Neural cell (in vitro differentiated cells): ENCODE results near the gene ICA1. TPM values are rescaled to one million over a fixed set of nuclear protein-coding genes. Genes with fewer than 3 reads are reported as not detected.

Experiments used
- H2AFZ ChIP-seq: fragments of 200-600, 300-800 bp; sonication (generic), shearing (Covaris generic); 2 replicates; pipeline ENCODE4 v1.6.0; 2014; ENCODE audit warnings: low read depth, mild to moderate bottlenecking, antibody characterized with exemption, low read length, moderate library complexity
- H3F3A ChIP-seq: fragments of 200-600 bp; shearing (Covaris generic); 2 replicates; pipeline ENCODE4 v1.6.1; 2016; ENCODE audit warnings: mild to moderate bottlenecking, moderate library complexity, mixed read lengths, antibody characterized with exemption, low read length; ENCODE audit not compliant: insufficient read depth, poor library complexity, severe bottlenecking
- H3K27ac ChIP-seq: fragments of 200-600, 300-800 bp; sonication (generic), shearing (Covaris generic); 2 replicates; pipeline ENCODE4 v1.5.1; 2014; ENCODE audit warnings: mild to moderate bottlenecking, low read length, moderate library complexity
- H3K27me3 ChIP-seq: fragments of 300-800, 200-600 bp; sonication (generic), shearing (Covaris generic); 2 replicates; pipeline ENCODE4 v1.6.0; 2014; ENCODE audit warnings: mild to moderate bottlenecking, low read depth, low read length, moderate library complexity; ENCODE audit not compliant: insufficient read depth
- H3K36me3 ChIP-seq: fragments of 300-800, 200-600 bp; sonication (generic), shearing (Covaris generic); 2 replicates; pipeline ENCODE4 v1.5.1; 2014; ENCODE audit warnings: mild to moderate bottlenecking, antibody characterized with exemption, low read length, moderate library complexity; ENCODE audit not compliant: insufficient read depth
- H3K4me2 ChIP-seq: fragments of 300-800, 200-600 bp; sonication (generic), shearing (Covaris generic); 2 replicates; pipeline ENCODE4 v1.6.0; 2014; ENCODE audit warnings: mild to moderate bottlenecking, low read length
- H3K4me3 ChIP-seq: fragments of 300-800, 200-600 bp; sonication (generic), shearing (Covaris generic); 2 replicates; pipeline ENCODE4 v1.5.1; 2014; ENCODE audit warnings: mild to moderate bottlenecking, low read length, moderate library complexity
- H3K79me2 ChIP-seq: fragments of 200-600 bp; shearing (Covaris generic); replicated peaks from 2 replicates; pipeline ENCODE4 v1.6.0; 2014; ENCODE audit warnings: mild to moderate bottlenecking, low read length, moderate library complexity; ENCODE audit not compliant: insufficient read depth
- H3K9ac ChIP-seq: fragments of 300-800, 200-600 bp; sonication (generic), shearing (Covaris generic); 2 replicates; pipeline ENCODE4 v1.6.1; 2016; ENCODE audit warnings: mild to moderate bottlenecking, low read length, mixed read lengths
- H3K9me2 ChIP-seq: fragments of 200-600 bp; shearing (Covaris generic); 2 replicates; pipeline ENCODE4 v1.6.1; 2016; ENCODE audit warnings: mild to moderate bottlenecking, low read length, mixed read lengths; ENCODE audit not compliant: insufficient read depth
- H3K9me3 ChIP-seq: fragments of 200-600, 300-800 bp; sonication (generic), shearing (Covaris generic); 2 replicates; pipeline ENCODE4 v1.6.1; 2016; ENCODE audit warnings: mild to moderate bottlenecking, mixed run types, low read length, moderate library complexity, mixed read lengths
- H4K20me1 ChIP-seq: fragments of 200-600 bp; shearing (Covaris generic); 2 replicates; pipeline ENCODE4 v1.6.1; 2016; ENCODE audit warnings: mild to moderate bottlenecking, mixed run types; ENCODE audit not compliant: insufficient read depth
- EP300 ChIP-seq: fragments of 450-650 bp; conservative IDR thresholded peaks from 2 replicates; pipeline ENCODE4 v1.6.1; 2014; ENCODE audit warnings: antibody characterized with exemption, mild to moderate bottlenecking, moderate library complexity; ENCODE audit not compliant: poor library complexity, severe bottlenecking
- EZH2 ChIP-seq: fragments of 200-600, 300-800 bp; shearing (Covaris generic), sonication (generic); IDR thresholded peaks from 2 replicates; pipeline ENCODE4 v1.6.1; 2014; ENCODE audit warnings: antibody characterized with exemption, low read length, borderline replicate concordance, mild to moderate bottlenecking; ENCODE audit not compliant: insufficient read depth, poor library complexity, severe bottlenecking
- MXI1 ChIP-seq: fragments of 450-650 bp; conservative IDR thresholded peaks from 2 replicates; pipeline ENCODE4 v1.6.1; 2014; ENCODE audit warnings: antibody characterized with exemption, mild to moderate bottlenecking; ENCODE audit not compliant: poor library complexity, severe bottlenecking
- POLR2AphosphoS5 ChIP-seq: IDR thresholded peaks from 2 replicates; pipeline ENCODE4 v1.6.1; 2012
- RAD21 ChIP-seq: fragments of 450-650 bp; conservative IDR thresholded peaks from 2 replicates; pipeline ENCODE4 v1.6.1; 2014; ENCODE audit warnings: antibody characterized with exemption, mild to moderate bottlenecking, moderate library complexity
- SMC3 ChIP-seq: fragments of 450-650 bp; conservative IDR thresholded peaks from 2 replicates; pipeline ENCODE4 v1.6.1; 2014; ENCODE audit warnings: antibody characterized with exemption, mild to moderate bottlenecking, moderate library complexity; ENCODE audit not compliant: poor library complexity
- TAF1 ChIP-seq: IDR thresholded peaks from 2 replicates; pipeline ENCODE4 v1.6.1; 2012; ENCODE audit warnings: low read depth
- polyA plus RNA-seq: library from polyadenylated mRNA; depleted of rRNA; stranded (reverse); fragments of >200 nt; gene quantifications from 2 replicates; pipeline ENCODE4 v1.2.3, GENCODE V29; 2014
- TF ChIP-seq, protein P1 (sequence below): IDR thresholded peaks from 2 replicates; pipeline ENCODE4 v1.6.1; 2012; ENCODE audit warnings: borderline replicate concordance
- TF ChIP-seq, protein P2 (sequence below): fragments of 450-650 bp; IDR thresholded peaks from 2 replicates; pipeline ENCODE4 v1.5.1; 2014; ENCODE audit warnings: antibody characterized with exemption, mild to moderate bottlenecking, moderate library complexity; ENCODE audit not compliant: poor library complexity, severe bottlenecking

The ICA1 gene
- polyA plus RNA-seq, 1 donor from 2014 or later, result 18.6 TPM

DNA sequence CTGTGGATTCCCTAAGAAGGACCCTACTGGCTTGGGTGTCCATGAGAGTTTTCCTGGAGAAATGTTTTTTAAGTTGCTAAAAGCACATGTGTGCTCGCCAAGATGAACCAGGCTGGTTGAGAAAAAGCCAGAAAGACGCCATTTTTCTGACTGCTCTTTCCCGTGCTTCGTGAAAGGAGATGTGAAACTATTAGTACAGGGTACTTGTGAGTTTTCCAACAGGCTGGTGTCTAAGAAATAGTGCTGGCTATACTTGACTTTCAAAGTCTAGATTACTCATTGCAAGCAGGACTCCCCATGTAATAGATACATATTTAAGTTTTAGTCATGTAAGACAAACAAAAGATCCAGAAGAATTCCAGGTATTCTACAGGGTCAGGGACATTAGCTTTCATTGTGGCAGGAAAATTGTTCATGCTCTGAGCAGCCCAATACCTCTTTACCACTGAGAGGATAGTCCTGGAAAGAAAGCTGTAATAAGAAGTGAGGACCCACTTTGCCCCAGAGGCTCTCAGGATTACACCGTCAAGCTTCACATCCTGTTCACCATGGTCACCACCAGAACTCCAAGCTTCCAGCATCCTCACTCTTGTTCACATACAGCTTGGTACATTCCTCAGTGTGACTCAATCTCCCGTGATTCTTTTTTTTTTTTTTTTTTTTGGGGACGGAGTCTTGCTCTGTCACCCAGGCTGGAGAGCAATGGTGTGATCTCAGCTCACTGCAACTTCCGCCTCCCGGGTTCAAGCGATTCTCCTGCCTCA lies 43.8 kb upstream of the ICA1 start:
- peaks cover 3% of the 10 kb centered on the region for H3K9me3 ChIP-seq
- H4K20me1 ChIP-seq, result no peaks in the 10 kb centered on the region
- no peaks in the 10 kb centered on the region for H3K36me3 ChIP-seq
- TF ChIP-seq, protein P1, sequence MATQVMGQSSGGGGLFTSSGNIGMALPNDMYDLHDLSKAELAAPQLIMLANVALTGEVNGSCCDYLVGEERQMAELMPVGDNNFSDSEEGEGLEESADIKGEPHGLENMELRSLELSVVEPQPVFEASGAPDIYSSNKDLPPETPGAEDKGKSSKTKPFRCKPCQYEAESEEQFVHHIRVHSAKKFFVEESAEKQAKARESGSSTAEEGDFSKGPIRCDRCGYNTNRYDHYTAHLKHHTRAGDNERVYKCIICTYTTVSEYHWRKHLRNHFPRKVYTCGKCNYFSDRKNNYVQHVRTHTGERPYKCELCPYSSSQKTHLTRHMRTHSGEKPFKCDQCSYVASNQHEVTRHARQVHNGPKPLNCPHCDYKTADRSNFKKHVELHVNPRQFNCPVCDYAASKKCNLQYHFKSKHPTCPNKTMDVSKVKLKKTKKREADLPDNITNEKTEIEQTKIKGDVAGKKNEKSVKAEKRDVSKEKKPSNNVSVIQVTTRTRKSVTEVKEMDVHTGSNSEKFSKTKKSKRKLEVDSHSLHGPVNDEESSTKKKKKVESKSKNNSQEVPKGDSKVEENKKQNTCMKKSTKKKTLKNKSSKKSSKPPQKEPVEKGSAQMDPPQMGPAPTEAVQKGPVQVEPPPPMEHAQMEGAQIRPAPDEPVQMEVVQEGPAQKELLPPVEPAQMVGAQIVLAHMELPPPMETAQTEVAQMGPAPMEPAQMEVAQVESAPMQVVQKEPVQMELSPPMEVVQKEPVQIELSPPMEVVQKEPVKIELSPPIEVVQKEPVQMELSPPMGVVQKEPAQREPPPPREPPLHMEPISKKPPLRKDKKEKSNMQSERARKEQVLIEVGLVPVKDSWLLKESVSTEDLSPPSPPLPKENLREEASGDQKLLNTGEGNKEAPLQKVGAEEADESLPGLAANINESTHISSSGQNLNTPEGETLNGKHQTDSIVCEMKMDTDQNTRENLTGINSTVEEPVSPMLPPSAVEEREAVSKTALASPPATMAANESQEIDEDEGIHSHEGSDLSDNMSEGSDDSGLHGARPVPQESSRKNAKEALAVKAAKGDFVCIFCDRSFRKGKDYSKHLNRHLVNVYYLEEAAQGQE, result no peak
- TF ChIP-seq MXI1, result no peak
- H3K27me3 ChIP-seq, result no peaks in the 10 kb centered on the region
- H3K9ac ChIP-seq, result no peak overlapping the region
- no peak overlapping the region for H3K27ac ChIP-seq
- no peaks in the 10 kb centered on the region for H3K9me2 ChIP-seq
- H2AFZ ChIP-seq, result no peak overlapping the region
- no peak overlapping the region for H3K4me2 ChIP-seq
- H3F3A ChIP-seq, result no peaks in the 10 kb centered on the region
- no peak overlapping the region for H3K4me3 ChIP-seq
- H3K79me2 ChIP-seq, result no peaks in the 10 kb centered on the region

DNA sequence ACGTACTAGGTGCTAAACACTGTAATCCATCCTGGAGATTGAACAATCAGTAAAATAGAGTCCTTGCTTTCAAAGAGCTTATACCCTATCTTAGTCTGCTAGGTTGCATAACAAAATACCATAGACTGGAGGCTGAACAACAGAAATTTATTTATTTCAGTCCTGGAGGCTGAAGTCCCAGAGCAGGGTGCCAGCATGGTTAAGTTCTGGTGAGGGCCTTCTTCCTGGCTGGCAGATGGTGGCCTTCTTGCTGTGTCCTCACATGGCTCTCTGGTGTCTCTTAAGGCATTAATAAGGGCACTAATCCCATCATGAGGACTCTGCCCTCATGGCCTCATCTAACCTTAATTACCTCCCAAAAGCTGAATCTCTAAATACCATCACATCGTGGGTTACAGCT lies 43.1 kb upstream of the ICA1 start:
- Histone ChIP-seq H4K20me1 (no peaks in the 10 kb centered on the region), H3K36me3 (no peaks in the 10 kb centered on the region), H3K9me2 (no peaks in the 10 kb centered on the region), H3F3A (no peaks in the 10 kb centered on the region), H3K4me2 (no peak overlapping the region), H2AFZ (no peak overlapping the region), H3K9ac (no peak overlapping the region), H3K4me3 (no peak overlapping the region), H3K27ac (no peak overlapping the region), H3K79me2 (no peaks in the 10 kb centered on the region), H3K27me3 (no peaks in the 10 kb centered on the region), H3K9me3 (peaks cover 3% of the 10 kb centered on the region)
- no peak for TF ChIP-seq RAD21
- no peak for TF ChIP-seq POLR2AphosphoS5
- no peak for TF ChIP-seq MXI1
- no peak for TF ChIP-seq EP300
- TF ChIP-seq, protein P1, result no peak
- no peak for TF ChIP-seq TAF1
- no peak for TF ChIP-seq EZH2
- TF ChIP-seq SMC3, result no peak
- TF ChIP-seq, protein P2, sequence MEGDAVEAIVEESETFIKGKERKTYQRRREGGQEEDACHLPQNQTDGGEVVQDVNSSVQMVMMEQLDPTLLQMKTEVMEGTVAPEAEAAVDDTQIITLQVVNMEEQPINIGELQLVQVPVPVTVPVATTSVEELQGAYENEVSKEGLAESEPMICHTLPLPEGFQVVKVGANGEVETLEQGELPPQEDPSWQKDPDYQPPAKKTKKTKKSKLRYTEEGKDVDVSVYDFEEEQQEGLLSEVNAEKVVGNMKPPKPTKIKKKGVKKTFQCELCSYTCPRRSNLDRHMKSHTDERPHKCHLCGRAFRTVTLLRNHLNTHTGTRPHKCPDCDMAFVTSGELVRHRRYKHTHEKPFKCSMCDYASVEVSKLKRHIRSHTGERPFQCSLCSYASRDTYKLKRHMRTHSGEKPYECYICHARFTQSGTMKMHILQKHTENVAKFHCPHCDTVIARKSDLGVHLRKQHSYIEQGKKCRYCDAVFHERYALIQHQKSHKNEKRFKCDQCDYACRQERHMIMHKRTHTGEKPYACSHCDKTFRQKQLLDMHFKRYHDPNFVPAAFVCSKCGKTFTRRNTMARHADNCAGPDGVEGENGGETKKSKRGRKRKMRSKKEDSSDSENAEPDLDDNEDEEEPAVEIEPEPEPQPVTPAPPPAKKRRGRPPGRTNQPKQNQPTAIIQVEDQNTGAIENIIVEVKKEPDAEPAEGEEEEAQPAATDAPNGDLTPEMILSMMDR, result no peak
